VCaP (cell line): Measurements from ENCODE around the gene SLC16A3.
"Not testable (repeated sequence)": the region's sequence is repeated elsewhere in the genome, so short reads cannot be mapped to it uniquely, and the experiment has no call there.

Experiments used
- H3K27ac ChIP-seq: fragments of 450-650 bp; 2 replicates; pipeline ENCODE4 v1.5.1; 2017
- CTCF ChIP-seq: fragments of 450-650 bp; conservative IDR thresholded peaks from 2 replicates; pipeline ENCODE4 v1.5.1; 2017; ENCODE audit warnings: mild to moderate bottlenecking, moderate library complexity

The SLC16A3 gene

DNA sequence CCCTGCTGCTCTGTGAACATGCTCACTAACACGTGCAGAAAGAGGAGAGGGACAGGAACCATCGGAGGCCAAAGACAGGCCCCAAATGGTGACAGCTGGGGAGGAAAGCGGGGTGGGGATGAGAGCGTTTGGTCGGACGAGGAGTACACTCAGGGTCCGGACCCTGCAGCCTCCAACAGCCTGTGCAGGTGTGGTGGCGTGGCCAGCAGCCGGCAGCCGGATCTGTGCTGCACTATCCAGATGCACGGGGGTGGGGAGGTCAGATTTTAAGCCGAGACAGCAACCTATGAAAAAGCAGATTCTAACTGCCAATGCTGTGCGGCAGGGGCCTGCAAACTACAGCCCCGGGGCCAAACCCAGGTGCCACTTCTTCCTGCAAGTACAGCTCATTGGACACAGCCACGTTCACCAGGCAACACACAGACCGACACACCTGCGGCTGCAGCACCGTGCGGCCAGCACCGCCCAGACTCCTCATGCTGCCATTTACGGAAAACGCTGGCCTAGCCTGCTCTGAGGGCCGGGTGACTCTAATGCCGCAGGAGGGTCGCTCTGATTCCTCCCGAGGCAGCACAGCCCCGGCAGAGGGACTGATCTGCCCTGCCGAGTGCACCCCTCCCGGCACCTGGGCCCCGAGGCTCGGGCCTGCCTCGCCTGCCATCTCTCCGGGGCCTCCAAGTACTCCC lies 21.2 kb downstream of the SLC16A3 start:
- no peak overlapping the region for H3K27ac ChIP-seq
- TF ChIP-seq CTCF, result no peak

GRCh38 chr17:82250868-82251500 lies 22.1 kb downstream of the SLC16A3 start:
- TF ChIP-seq CTCF, result no peak
- H3K27ac ChIP-seq, result no peak overlapping the region

GRCh38 chr17:82252511-82253178 lies 23.8 kb downstream of the SLC16A3 start:
- H3K27ac ChIP-seq, result 0 out of 2 replicates have a peak overlapping the region, but pooled peaks have one; percentile 5
- no peak for TF ChIP-seq CTCF

GRCh38 chr17:82253179-82253544 lies 24.3 kb downstream of the SLC16A3 start:
- no peak overlapping the region for H3K27ac ChIP-seq

GRCh38 chr17:82254096-82254495 lies 25.3 kb downstream of the SLC16A3 start:
- H3K27ac ChIP-seq, result not testable (repeated sequence)

More at GRCh38 chr17:82253179-82253544, 24.3 kb downstream of the SLC16A3 start:
- no peak for TF ChIP-seq CTCF

DNA sequence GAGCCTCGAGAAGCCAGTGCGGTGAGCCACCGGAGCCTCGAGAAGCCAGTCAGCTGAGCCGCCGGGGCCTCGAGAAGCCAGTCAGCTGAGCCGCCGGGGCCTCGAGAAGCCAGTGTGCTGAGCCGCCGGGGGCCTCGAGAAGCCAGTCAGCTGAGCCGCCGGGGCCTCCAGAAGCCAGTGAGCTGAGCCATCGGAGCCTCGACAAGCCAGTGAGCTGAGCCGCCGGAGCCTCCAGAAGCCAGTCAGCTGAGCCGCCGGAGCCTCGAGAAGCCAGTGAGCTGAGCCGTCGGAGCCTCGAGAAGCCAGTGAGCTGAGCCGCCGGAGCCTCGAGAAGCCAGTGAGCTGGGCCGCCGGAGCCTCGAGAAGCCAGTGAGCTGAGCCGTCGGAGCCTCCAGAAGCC lies 25.9 kb downstream of the SLC16A3 start:
- not testable (repeated sequence) for H3K27ac ChIP-seq

DNA sequence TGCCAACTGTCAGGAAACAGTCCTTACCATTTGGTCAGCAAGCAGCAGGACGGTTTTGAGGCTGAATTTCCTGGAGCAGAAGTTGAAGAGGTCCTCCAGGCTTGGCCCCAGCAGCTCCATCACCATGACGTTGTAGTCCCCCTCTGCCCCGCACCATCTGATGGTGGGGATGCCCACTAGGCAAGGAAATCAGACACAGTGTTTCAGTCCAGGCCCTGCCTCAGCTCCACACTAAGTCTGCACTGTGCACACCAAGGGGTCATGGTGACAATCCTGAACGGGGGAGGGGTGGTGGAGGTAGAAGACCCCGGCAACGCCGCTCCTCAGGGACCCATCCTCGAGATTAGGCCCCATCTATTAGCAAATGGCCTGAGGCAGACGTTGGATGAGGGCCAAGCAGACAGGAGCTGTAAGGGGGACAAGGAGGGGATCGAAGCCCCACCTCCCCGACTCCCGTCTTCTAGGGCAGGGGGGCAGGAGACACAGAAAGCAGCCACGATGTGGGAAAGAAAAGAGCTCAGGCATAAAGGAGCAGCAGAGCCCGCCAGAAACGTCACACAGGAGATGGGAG lies 26.6 kb downstream of the SLC16A3 start:
- H3K27ac ChIP-seq, result peak overlapping the region; percentile 77; the same call in 1 of the 2 replicates
- TF ChIP-seq CTCF, result no peak

GRCh38 chr17:82256242-82256885 lies 27.5 kb downstream of the SLC16A3 start:
- H3K27ac ChIP-seq, result peak overlapping the region; percentile 77
- no peak for TF ChIP-seq CTCF
